ENCODE measurements around the gene KRTAP9-7. TPM values are rescaled to one million over a fixed set of nuclear protein-coding genes. Genes with fewer than 3 reads are reported as not detected.

The KRTAP9-7 gene
- total RNA-seq, 1 experiment from 2014 or later, result not detected

DNA sequence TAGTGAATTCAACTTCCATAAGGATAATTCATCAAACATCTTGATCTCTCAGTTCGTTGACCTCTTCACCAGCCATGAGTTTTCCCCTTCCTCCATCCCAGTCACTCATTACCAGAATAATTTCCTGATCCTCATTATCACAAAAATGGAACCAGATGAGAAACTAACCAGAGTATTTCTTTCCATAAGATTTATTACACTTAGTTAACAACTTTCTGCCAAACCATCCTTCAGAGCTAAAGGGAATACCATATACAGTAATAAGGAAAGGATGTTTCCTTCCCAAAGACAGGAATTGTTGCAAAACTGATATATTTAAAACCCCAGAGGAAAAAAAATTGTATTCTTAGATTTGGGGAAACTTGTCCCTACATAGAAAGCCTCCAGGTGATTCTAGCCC is 18.5 kb downstream of the KRTAP9-7 start:
- no peaks in the 10 kb centered on the region for H3K79me1 ChIP-seq (ENCODE audit: insufficient read depth, low read depth, low read length, poor library complexity, severe bottlenecking)
- Mint-ChIP-seq H3K9me3 (peaks cover 0 to 2% of the 10 kb centered on the region in 2 experiments; a peak in 1 of 5 replicates), H3K4me1 (peaks cover 0 to 5% of the 10 kb centered on the region in 2 experiments; a peak in 1 of 4 replicates), H3K27ac (no peak overlapping the region), H3K27me3 (ENCODE audit: low read depth) (no peaks in the 10 kb centered on the region; the same call in 1 of the 2 replicates), H3K36me3 (ENCODE audit: insufficient read depth in 1 of 3, low read depth in 3 of 3) (no peaks in the 10 kb centered on the region), H3K4me3 (no peak overlapping the region)
- no peaks in the 10 kb centered on the region for H3K79me2 ChIP-seq (ENCODE audit: insufficient read depth, low read length)
- TF ChIP-seq, protein P1, sequence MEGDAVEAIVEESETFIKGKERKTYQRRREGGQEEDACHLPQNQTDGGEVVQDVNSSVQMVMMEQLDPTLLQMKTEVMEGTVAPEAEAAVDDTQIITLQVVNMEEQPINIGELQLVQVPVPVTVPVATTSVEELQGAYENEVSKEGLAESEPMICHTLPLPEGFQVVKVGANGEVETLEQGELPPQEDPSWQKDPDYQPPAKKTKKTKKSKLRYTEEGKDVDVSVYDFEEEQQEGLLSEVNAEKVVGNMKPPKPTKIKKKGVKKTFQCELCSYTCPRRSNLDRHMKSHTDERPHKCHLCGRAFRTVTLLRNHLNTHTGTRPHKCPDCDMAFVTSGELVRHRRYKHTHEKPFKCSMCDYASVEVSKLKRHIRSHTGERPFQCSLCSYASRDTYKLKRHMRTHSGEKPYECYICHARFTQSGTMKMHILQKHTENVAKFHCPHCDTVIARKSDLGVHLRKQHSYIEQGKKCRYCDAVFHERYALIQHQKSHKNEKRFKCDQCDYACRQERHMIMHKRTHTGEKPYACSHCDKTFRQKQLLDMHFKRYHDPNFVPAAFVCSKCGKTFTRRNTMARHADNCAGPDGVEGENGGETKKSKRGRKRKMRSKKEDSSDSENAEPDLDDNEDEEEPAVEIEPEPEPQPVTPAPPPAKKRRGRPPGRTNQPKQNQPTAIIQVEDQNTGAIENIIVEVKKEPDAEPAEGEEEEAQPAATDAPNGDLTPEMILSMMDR (conservative IDR thresholded peaks at IDR 0.05), result no peak
- H2AK5ac ChIP-seq (ENCODE audit: insufficient read length, low read length), result no peak overlapping the region
- no peak overlapping the region for H2BK12ac ChIP-seq (ENCODE audit: insufficient read length, low read depth, low read length)
- H4K91ac ChIP-seq (ENCODE audit: insufficient read length, low read depth, low read length), result no peak overlapping the region
- no peak overlapping the region for H3K56ac ChIP-seq (ENCODE audit: insufficient read length, low read depth, low read length)
- H4K5ac ChIP-seq (ENCODE audit: insufficient read length, low read depth, low read length), result no peak overlapping the region
- no peak overlapping the region for H2BK5ac ChIP-seq (ENCODE audit: insufficient read length, low read length)
- no peaks in the 10 kb centered on the region for H3K4me1 ChIP-seq (ENCODE audit: insufficient read depth, low read length)
- no peak overlapping the region for H3K4me2 ChIP-seq (ENCODE audit: insufficient read depth, insufficient read length, low read length)
- no peak overlapping the region for H3K18ac ChIP-seq (ENCODE audit: insufficient read length, low read depth, low read length)
- no peak overlapping the region for H3K9ac ChIP-seq (ENCODE audit: extremely low read depth, insufficient read length, low read length)
- no peak overlapping the region for H3K14ac ChIP-seq (ENCODE audit: insufficient read depth, low read length)
- no peak overlapping the region for H3K23ac ChIP-seq (ENCODE audit: insufficient read length, low read depth, low read length)
- no peaks in the 10 kb centered on the region for H3K23me2 ChIP-seq (ENCODE audit: insufficient read length, low read depth, low read length, poor library complexity, severe bottlenecking)
- H3T11ph ChIP-seq (ENCODE audit: low read length), result no peak overlapping the region
- no peak overlapping the region for H3K4ac ChIP-seq (ENCODE audit: low read depth, low read length)
- no CpG with 5 or more reads among the region's 1 CpG for WGBS (ENCODE audit: extremely low coverage, insufficient read length, low lambda C conversion rate)
- H2AFZ ChIP-seq (ENCODE audit: low read length), result no peak overlapping the region
- H3K27ac ChIP-seq (ENCODE audit: insufficient read length, low read depth, low read length), result no peak overlapping the region
- no peak for DNase-seq
- no peak overlapping the region for H2BK20ac ChIP-seq (ENCODE audit: low read depth, low read length, poor library complexity, severe bottlenecking)
- H4K8ac ChIP-seq (replicated peaks; ENCODE audit: insufficient read length, low read depth, low read length), result no peak overlapping the region
- H2BK120ac ChIP-seq (ENCODE audit: low read depth, low read length, poor library complexity, severe bottlenecking), result no peak overlapping the region
- no peaks in the 10 kb centered on the region for H3K27me3 ChIP-seq (ENCODE audit: insufficient read depth, low read length)
- H2BK15ac ChIP-seq (ENCODE audit: low read depth, low read length), result no peak overlapping the region
- H4K20me1 ChIP-seq (ENCODE audit: control insufficient read depth, insufficient read depth, insufficient read length), result no peaks in the 10 kb centered on the region
- H3K9me3 ChIP-seq (ENCODE audit: control insufficient read depth, low read depth, low read length), result no peaks in the 10 kb centered on the region

Measured in H9 (cell line).